Upper lobe of right lung (tissue), 1 donor: Measurements from ENCODE around the gene ARL4C. TPM values are rescaled to one million over a fixed set of nuclear protein-coding genes. Genes with fewer than 3 reads are reported as not detected.

Experiments used
- ATAC-seq: fragments of 200-7000 bp; cut with Tn5 transposase; one replicate; pipeline ENCODE4 v1.9.1; 2020; ENCODE audit warnings: mild to moderate bottlenecking, moderate library complexity
- DNase-seq: peaks from one replicate; pipeline ENCODE4 v3.0.0-alpha.2; 2020
- H3K27ac ChIP-seq: fragments of 200-600 bp; one replicate; pipeline ENCODE4 v1.8.0; 2022
- H3K27me3 ChIP-seq: fragments of 200-600 bp; one replicate; pipeline ENCODE4 v1.8.0; 2022; ENCODE audit warnings: mild to moderate bottlenecking
- H3K36me3 ChIP-seq: fragments of 200-600 bp; one replicate; pipeline ENCODE4 v1.8.0; 2022
- H3K4me1 ChIP-seq: fragments of 200-600 bp; one replicate; pipeline ENCODE4 v1.8.0; 2022
- H3K4me3 ChIP-seq: fragments of 200-600 bp; one replicate; pipeline ENCODE4 v1.8.0; 2022; ENCODE audit warnings: mild to moderate bottlenecking
- H3K9me3 ChIP-seq: fragments of 200-600 bp; one replicate; pipeline ENCODE4 v1.8.0; 2022
- CTCF ChIP-seq: fragments of 200-600 bp; IDR thresholded peaks from one replicate; pipeline ENCODE4 v1.8.0; 2022; ENCODE audit warnings: antibody characterized with exemption
- intact Hi-C: fragments of 100-400 bp; cut with DNase I; formaldehyde crosslinking; loops from one replicate; pipeline ENCODE4 v1.11.0; 2022
- total RNA-seq: library from RNA; stranded (reverse); fragmentation: NEBNext Ultra II Directional; extraction: Animal tissue kit (Norgen Biotek cat#: 25700); gene quantifications from one replicate; pipeline ENCODE4 v1.2.1, GENCODE V29; 2021
- donor health status: DM: no; HTN: yes; CAD: no; lungs with severe emphysema.

Gene ARL4C
- total RNA-seq, 1 donor from 2014 or later: 21.2 TPM

- intact Hi-C loops: loop anchor here (10.0 kb wide), 1 partner anchor 213 kb away; no protein-coding TSS in a partner anchor
- H3K27ac ChIP-seq: peak overlapping the region; percentile 76
- peaks cover 27% of the 10 kb centered on the region for H3K4me1 ChIP-seq
- H3K36me3 ChIP-seq: no peaks in the 10 kb centered on the region
- ATAC-seq (no peak), DNase-seq (no peak)
- no peaks in the 10 kb centered on the region for H3K27me3 ChIP-seq
- peak overlapping the region; percentile 75 for H3K4me3 ChIP-seq
- TF ChIP-seq CTCF: no peak
- no peaks in the 10 kb centered on the region for H3K9me3 ChIP-seq
Observed at GRCh38 chr2:234497594-234498235, 834 bp upstream of the ARL4C start.

- H3K27me3 ChIP-seq: no peaks in the 10 kb centered on the region
- intact Hi-C loops: loop anchor here (10.0 kb wide), 1 partner anchor 211 kb away; no protein-coding TSS in a partner anchor
- peak overlapping the region; percentile 75 for H3K4me3 ChIP-seq
- ATAC-seq: peak; percentile 57
- peak; percentile 72 for DNase-seq
- no peaks in the 10 kb centered on the region for H3K36me3 ChIP-seq
- peaks cover 27% of the 10 kb centered on the region for H3K4me1 ChIP-seq
- TF ChIP-seq CTCF: no peak
- H3K9me3 ChIP-seq: no peaks in the 10 kb centered on the region
- H3K27ac ChIP-seq: peak overlapping the region; percentile 78
Observed at GRCh38 chr2:234496055-234496834, 636 bp downstream of the ARL4C start.

GRCh38 chr2:234495251-234496054, 1.4 kb downstream of the ARL4C start:
- no peaks in the 10 kb centered on the region for H3K9me3 ChIP-seq
- DNase-seq (no peak), ATAC-seq (no peak)
- intact Hi-C loops: loop anchor here (10.0 kb wide), 1 partner anchor 211 kb away; no protein-coding TSS in a partner anchor
- peaks cover 27% of the 10 kb centered on the region for H3K4me1 ChIP-seq
- no peak for TF ChIP-seq CTCF
- H3K27me3 ChIP-seq: no peaks in the 10 kb centered on the region
- H3K36me3 ChIP-seq: no peaks in the 10 kb centered on the region
- peak overlapping the region; percentile 78 for H3K27ac ChIP-seq
- H3K4me3 ChIP-seq: peak overlapping the region; percentile 75

- Histone ChIP-seq H3K36me3 (no peaks in the 10 kb centered on the region), H3K9me3 (no peaks in the 10 kb centered on the region), H3K4me1 (peaks cover 27% of the 10 kb centered on the region), H3K4me3 (peak overlapping the region; percentile 75), H3K27ac (peak overlapping the region; percentile 78), H3K27me3 (no peaks in the 10 kb centered on the region)
- DNase-seq (no peak), ATAC-seq (no peak)
- intact Hi-C loops: loop anchor here (10.0 kb wide), 1 partner anchor 210 kb away; no protein-coding TSS in a partner anchor
- TF ChIP-seq CTCF: no peak
Observed at GRCh38 chr2:234494361-234495250, 2.3 kb downstream of the ARL4C start.

GRCh38 chr2:234493796-234494195, 3.1 kb downstream of the ARL4C start:
- ATAC-seq: no peak
- Histone ChIP-seq H3K4me1 (peaks cover 27% of the 10 kb centered on the region), H3K4me3 (peak overlapping the region; percentile 75), H3K9me3 (no peaks in the 10 kb centered on the region), H3K36me3 (no peaks in the 10 kb centered on the region), H3K27me3 (no peaks in the 10 kb centered on the region), H3K27ac (peak overlapping the region; percentile 78)
- intact Hi-C loops: loop anchor here (10.0 kb wide), 1 partner anchor 209 kb away; no protein-coding TSS in a partner anchor
- no peak for TF ChIP-seq CTCF
- no peak for DNase-seq
